Tibial artery (tissue), 4 donors: ENCODE measurements around the gene MLLT11.

Experiments used
- DNase-seq, 2 donors: peaks; one replicate each; pipeline ENCODE4 v3.0.0-alpha.2; 2019
- H3K27ac ChIP-seq, 2 donors: fragments of 200-600 bp; sonication (generic) in 1 of 2; 1 replicate in 1 of 2; 2 replicates in 1 of 2; pipeline ENCODE4 v1.5.1; 2018 to 2019; ENCODE audit warnings: mild to moderate bottlenecking in 1 of 2
- H3K27me3 ChIP-seq, 2 donors: fragments of 200-600 bp; sonication (generic) in 1 of 2; one replicate each; pipeline versions ENCODE4 v1.5.1 to v1.6.0; 2016 to 2019
- H3K36me3 ChIP-seq, 3 donors: fragments of 200-600 bp; sonication (generic) in 2 of 3; one replicate each; pipeline ENCODE4 v1.5.1; 2016 to 2019; ENCODE audit warnings: mild to moderate bottlenecking in 2 of 3
- H3K4me1 ChIP-seq, 4 donors: fragments of 200-600 bp; sonication (generic) in 2 of 4; 1 replicate in 3 of 4; 2 replicates in 1 of 4; pipeline ENCODE4 v1.5.1; 2016 to 2019
- H3K4me3 ChIP-seq, 2 donors: fragments of 200-600 bp; sonication (generic) in 1 of 2; 1 replicate in 1 of 2; 2 replicates in 1 of 2; pipeline ENCODE4 v1.5.1; 2018 to 2019; ENCODE audit warnings: mild to moderate bottlenecking in 2 of 2
- H3K9me3 ChIP-seq, 3 donors: fragments of 200-600 bp; sonication (generic) in 1 of 3; one replicate each; pipeline ENCODE4 v1.5.1; 2016 to 2019
- intact Hi-C: fragments of 100-400 bp; cut with DNase I; formaldehyde crosslinking; loops from one replicate; pipeline ENCODE4 v1.15.0; 2023; ENCODE audit warnings: low total_unique reads
- TF ChIP-seq, protein P1 (sequence below), 2 experiments: fragments of 200-600 bp in 1 of 2; fragments of 450-650 bp in 1 of 2; IDR thresholded peaks; one replicate each; pipeline ENCODE4 v1.5.1; 2017 to 2019; ENCODE audit warnings: antibody characterized with exemption in 2 of 2, mild to moderate bottlenecking in 1 of 2, moderate library complexity in 1 of 2

MLLT11 gene

DNA sequence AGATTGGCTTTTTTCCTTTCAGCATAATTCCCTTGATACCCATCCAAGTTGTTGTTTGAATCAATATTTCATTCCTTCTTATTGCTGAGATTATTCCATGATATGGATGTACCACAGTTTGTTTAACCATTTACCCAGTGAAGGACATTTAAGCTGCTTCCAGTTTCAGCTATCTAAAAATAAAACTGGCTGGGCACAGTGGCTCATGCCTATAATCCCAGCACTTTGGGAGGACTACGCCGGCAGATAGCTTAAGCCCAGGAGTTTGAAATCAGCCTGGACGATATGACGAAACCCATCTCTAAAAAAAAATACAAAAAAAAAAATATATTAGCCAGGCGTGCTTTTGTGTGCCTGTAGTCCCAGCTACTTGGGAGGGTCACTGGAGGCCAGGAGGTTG is 53.7 kb downstream of the MLLT11 start:
- Histone ChIP-seq H3K27me3 (no peaks in the 10 kb centered on the region), H3K36me3 (peaks cover 13 to 63% (median 19%) of the 10 kb centered on the region in 3 donors), H3K4me1 (no peaks in the 10 kb centered on the region), H3K9me3 (no peaks in the 10 kb centered on the region), H3K27ac (no peak overlapping the region), H3K4me3 (no peak overlapping the region)
- no peak for DNase-seq
- intact Hi-C loops: no loop called here
- TF ChIP-seq, protein P1, sequence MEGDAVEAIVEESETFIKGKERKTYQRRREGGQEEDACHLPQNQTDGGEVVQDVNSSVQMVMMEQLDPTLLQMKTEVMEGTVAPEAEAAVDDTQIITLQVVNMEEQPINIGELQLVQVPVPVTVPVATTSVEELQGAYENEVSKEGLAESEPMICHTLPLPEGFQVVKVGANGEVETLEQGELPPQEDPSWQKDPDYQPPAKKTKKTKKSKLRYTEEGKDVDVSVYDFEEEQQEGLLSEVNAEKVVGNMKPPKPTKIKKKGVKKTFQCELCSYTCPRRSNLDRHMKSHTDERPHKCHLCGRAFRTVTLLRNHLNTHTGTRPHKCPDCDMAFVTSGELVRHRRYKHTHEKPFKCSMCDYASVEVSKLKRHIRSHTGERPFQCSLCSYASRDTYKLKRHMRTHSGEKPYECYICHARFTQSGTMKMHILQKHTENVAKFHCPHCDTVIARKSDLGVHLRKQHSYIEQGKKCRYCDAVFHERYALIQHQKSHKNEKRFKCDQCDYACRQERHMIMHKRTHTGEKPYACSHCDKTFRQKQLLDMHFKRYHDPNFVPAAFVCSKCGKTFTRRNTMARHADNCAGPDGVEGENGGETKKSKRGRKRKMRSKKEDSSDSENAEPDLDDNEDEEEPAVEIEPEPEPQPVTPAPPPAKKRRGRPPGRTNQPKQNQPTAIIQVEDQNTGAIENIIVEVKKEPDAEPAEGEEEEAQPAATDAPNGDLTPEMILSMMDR (IDR thresholded peaks at IDR 0.05): no peak
